C4-2B (cell line): ENCODE results near the gene NKX2-3.

Source experiments
- H3K27ac ChIP-seq: fragments of 450-650 bp; 2 replicates; pipeline ENCODE4 v1.5.1; 2017
- ZFX ChIP-seq: fragments of 450-650 bp; IDR thresholded peaks from 2 replicates; pipeline ENCODE4 v1.6.1; 2017
- TF ChIP-seq, protein P1 (sequence below): fragments of 450-650 bp; conservative IDR thresholded peaks from 2 replicates; pipeline ENCODE4 v1.5.1; 2017; ENCODE audit warnings: mild to moderate bottlenecking

The NKX2-3 gene

DNA sequence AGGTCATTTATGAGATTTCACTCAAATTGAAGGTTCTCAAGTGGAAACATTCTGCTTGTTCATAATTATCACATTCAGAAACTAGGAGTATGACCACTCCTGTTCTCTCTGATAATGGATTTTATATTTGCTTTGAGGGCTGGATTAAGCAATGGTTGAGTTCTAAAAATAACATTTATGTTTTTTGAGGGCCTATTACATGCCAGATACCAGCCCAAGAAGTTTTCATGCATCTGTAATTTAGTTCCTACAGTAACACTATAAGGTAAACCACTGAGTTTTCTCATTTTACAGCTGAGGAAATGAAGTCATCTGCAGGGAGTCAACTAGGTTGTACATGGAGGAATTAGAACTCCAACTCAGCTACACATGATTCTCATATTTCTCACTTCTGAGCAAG, 25.5 kb upstream of the NKX2-3 start:
- no peak for TF ChIP-seq ZFX
- TF ChIP-seq, protein P1, sequence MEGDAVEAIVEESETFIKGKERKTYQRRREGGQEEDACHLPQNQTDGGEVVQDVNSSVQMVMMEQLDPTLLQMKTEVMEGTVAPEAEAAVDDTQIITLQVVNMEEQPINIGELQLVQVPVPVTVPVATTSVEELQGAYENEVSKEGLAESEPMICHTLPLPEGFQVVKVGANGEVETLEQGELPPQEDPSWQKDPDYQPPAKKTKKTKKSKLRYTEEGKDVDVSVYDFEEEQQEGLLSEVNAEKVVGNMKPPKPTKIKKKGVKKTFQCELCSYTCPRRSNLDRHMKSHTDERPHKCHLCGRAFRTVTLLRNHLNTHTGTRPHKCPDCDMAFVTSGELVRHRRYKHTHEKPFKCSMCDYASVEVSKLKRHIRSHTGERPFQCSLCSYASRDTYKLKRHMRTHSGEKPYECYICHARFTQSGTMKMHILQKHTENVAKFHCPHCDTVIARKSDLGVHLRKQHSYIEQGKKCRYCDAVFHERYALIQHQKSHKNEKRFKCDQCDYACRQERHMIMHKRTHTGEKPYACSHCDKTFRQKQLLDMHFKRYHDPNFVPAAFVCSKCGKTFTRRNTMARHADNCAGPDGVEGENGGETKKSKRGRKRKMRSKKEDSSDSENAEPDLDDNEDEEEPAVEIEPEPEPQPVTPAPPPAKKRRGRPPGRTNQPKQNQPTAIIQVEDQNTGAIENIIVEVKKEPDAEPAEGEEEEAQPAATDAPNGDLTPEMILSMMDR = no peak

DNA sequence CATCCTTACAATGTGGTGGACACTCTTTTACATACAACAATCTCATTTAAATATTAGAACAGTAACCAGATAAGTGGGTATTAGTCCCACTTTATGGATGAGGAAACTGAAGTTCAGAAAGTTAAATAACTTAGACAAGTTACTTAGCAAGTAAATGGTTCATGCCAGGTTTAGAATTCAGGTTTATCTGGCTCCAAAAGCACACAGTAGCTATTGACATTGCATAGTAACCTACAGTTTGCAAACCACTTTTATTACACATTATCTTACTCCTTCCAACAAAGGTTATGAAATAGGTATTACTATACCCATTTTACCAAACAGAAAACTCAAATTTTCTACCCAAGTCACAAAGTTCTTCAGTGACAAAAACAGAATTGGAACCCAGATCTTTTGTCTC, 19.7 kb upstream of the NKX2-3 start:
- TF ChIP-seq, protein P1 = no peak
- no peak for TF ChIP-seq ZFX
- H3K27ac ChIP-seq = no peak overlapping the region

More for the DNA sequence above, 25.5 kb upstream of the NKX2-3 start:
- no peak overlapping the region for H3K27ac ChIP-seq

DNA sequence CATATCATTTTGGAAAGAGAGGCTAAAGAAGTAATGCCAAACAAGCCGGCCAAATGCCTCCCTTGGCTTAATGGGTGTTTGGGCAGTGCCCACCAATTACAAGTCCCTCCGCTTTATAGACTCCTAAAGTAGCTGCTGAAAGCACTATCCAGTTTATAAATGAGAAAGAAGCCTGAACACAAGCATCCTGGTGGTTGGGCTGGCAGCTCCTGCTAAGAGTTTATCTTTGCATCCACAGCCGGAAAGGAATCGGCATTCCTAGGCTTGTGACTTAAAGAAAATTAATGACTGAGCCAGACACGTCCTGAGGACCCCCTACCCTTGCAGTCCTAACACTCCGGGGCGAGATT, 13.1 kb upstream of the NKX2-3 start:
- no peak overlapping the region for H3K27ac ChIP-seq
- TF ChIP-seq, protein P1 = no peak
- TF ChIP-seq ZFX = no peak

DNA sequence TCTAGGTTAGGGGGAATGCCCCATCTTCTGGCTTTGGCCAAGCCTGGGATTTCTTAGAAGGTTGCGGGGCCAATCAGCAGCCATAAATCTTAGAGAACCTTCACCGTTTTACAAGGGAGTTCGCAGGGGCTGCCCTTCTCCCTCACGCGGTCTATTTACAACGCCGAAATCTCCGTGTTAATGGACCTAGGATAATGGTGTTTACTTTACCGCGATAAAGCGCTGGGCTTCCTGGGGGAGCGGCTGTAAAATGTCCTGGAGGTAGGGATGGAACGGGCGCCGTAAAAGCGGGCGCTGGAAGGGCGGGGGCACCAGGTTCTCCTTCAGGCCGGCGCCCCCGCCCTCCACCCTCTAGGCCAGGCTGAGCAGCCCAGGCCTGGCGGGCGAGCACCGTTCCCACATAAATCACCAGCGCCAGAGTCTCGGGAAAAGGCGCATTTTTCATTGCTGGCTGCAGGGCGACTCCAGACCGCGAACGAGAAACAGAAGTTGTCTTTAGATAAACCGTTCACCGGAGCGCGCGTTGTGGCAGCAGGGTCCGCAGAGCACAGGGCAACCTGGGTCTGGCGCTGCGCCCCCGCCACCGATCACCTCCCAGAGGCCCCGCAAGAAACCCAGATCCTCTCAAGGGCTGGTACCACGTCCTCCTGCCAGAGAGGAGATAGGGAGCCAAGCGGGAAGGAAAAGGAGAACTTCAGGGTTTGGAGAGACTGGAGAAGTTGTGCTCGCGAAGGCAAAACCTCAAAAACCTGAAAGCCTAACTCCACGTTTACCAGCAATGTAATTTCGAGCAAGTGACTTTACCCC, 12.5 kb upstream of the NKX2-3 start:
- H3K27ac ChIP-seq = no peak overlapping the region
- TF ChIP-seq ZFX = no peak

DNA sequence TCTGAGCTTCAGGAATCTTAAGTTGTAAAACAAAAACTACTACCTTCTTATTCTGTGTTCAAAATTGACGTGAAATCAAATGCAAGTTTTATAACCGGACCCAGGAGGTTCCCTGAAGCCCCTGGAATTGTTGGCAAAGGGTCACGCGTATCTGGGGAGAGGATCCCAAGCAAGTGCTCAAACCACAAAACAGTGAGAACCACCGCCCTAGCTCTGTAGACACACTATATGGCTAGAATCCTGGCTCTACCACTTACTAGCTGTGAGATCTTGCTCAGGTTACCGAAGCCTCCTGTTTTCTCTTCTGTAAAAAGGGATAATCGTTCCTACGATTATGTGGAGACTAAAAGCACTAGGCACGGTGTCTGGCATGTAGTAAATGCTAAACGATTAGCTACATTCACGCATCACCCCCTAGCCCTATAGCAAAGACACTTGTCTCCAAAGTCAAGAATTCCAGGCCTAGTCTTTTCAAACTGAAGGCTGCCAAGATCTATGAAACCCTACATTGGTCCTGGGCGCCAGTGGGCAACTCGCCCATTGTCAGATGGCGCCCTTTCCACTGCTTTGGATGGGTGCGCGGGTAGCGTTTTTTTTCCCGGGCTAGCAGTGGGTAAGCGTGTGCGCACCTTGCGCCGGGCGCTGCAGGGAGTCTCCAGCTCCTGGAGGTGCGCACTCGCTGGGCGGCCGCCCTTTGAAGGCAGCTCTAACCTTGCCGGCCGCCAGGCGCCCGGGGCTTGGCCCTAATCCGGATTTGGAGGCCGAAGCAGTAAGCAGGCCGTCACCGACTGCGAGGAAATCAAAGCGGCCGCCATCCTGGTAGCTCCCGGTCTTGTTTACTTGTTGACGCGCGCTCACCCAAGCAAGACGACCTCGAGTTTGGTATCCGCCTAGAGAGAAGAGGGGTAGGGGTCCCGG, 11.6 kb upstream of the NKX2-3 start:
- H3K27ac ChIP-seq = no peak overlapping the region
- no peak for TF ChIP-seq ZFX
- TF ChIP-seq, protein P1 = no peak

DNA sequence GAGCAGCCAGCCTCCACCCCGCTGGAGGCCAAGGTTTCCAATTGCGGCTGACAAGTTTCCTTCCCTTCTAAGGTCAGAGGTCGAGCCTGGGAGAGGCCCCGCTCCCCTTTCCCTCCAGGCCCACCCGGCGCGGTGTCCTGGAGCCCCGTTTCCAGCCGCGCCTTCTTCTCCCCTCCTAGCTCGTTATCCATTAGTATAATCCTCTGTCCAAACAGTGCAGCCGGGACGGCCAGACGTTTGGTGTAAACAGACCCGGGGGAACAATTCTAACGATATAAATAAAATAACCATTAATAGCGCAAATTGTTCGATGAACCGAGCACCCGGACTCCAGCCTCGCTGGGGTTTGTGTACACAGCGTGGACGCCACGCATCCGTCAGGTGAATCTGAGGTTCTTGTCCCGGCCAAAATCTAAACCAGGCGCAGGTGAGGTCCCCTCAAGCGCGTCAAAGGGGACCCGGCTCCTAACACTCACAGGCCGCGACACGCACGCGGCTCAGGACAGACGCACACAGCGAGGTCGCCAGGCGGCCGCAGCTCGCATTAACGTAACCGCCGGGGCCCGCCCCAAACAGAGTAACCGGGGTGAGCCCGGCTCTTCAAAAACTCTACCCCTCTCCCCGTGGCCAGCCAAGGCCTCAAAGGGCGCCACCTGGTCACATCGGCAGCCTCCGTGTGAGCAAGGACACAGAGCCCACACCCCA, 10.8 kb upstream of the NKX2-3 start:
- no peak overlapping the region for H3K27ac ChIP-seq
- TF ChIP-seq, protein P1 = no peak
- no peak for TF ChIP-seq ZFX

DNA sequence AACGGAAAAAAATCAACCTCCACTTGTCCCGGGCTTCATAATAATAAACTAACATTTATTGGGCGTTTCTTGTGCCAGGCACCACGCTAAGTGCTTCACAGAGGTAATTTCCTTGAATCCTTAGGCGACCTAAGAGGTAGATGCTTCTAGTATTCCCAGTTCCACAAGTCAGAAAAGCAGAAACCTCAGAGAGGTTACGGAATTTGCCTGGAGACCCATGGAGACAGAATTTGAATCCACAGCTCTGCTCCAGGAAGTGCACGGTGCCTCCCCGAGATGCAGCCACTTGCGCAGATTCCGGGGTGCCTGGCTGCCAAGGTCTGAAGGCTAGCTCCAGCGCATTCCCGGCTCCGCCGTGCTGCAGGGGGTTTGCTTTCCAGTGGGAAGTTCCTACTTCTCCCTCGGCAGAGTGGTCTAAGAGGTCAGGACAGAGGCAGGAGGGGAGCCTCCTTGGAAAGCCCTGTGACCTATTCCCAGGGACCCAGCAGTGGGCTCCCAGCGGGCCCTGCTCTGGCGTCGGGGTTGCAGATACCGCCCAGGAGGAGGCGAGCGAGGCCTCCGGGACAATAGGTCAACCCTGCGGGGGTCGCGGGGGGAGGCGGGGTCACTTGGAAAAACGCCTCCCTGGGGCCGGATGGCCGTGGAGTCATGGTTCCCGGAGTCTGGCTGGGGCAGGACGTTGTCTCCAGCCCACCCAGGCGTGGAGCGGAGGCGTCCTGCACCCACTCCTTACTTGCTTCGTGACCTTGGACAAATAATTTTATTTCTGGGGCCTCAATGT, 10.1 kb upstream of the NKX2-3 start:
- H3K27ac ChIP-seq = no peak overlapping the region
- no peak for TF ChIP-seq ZFX
- TF ChIP-seq, protein P1 = no peak
